Gastrocnemius medialis (tissue), 4 donors: Measurements from ENCODE around the gene GABBR2.

Source experiments
- POLR2A ChIP-seq, 2 donors: fragments of 450-650 bp; IDR thresholded peaks; one replicate each; pipeline ENCODE4 v1.6.1; 2017; ENCODE audit warnings: antibody characterized with exemption in 2 of 2, mild to moderate bottlenecking in 2 of 2, moderate library complexity in 2 of 2
- TF ChIP-seq, protein P1 (sequence below), 5 experiments: fragments of 450-650 bp in 3 of 5; fragments of 200-600 bp in 2 of 5; sonication (generic) in 2 of 5; IDR thresholded peaks in 4 of 5; conservative IDR thresholded peaks in 1 of 5; 1 replicate in 4 of 5; 2 replicates in 1 of 5; pipeline ENCODE4 v1.5.1; 2016 to 2019; ENCODE audit warnings: antibody characterized with exemption in 5 of 5, mild to moderate bottlenecking in 3 of 5, moderate library complexity in 3 of 5

DNA sequence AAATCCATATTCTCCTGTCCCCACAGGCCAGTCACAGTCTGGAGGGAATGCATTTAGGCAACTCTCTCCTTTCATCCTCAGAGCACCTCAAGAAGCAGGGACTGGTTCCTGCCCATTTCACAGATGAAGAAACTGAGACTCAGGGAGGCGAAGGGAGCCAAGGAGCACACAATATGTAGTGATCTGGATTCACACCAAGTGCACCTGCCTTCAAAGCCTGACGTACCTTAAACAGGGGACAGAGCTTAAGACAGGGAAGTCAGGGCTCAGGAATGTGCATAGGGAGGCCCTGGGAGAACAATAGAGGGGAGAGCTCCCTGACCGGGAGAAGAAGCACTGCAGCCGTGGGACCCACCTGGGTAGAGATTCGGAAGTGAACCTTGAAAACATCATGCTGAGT lies 83.0 kb downstream of the GABBR2 start:
- TF ChIP-seq, protein P1, sequence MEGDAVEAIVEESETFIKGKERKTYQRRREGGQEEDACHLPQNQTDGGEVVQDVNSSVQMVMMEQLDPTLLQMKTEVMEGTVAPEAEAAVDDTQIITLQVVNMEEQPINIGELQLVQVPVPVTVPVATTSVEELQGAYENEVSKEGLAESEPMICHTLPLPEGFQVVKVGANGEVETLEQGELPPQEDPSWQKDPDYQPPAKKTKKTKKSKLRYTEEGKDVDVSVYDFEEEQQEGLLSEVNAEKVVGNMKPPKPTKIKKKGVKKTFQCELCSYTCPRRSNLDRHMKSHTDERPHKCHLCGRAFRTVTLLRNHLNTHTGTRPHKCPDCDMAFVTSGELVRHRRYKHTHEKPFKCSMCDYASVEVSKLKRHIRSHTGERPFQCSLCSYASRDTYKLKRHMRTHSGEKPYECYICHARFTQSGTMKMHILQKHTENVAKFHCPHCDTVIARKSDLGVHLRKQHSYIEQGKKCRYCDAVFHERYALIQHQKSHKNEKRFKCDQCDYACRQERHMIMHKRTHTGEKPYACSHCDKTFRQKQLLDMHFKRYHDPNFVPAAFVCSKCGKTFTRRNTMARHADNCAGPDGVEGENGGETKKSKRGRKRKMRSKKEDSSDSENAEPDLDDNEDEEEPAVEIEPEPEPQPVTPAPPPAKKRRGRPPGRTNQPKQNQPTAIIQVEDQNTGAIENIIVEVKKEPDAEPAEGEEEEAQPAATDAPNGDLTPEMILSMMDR (IDR thresholded peaks at IDR 0.05 in 4 of 5, conservative IDR thresholded peaks at IDR 0.05 in 1 of 5): no peak
- no peak for TF ChIP-seq POLR2A (IDR thresholded peaks at IDR 0.05)
